B cell (primary cell): Measurements from ENCODE around the gene TMA7.

Experiments
- EZH2 ChIP-seq: IDR thresholded peaks from 2 replicates; pipeline ENCODE4 v1.6.1; 2012; ENCODE audit warnings: borderline replicate concordance, low read depth, mild to moderate bottlenecking, moderate library complexity, low read length; ENCODE audit not compliant: insufficient read depth, poor library complexity, severe bottlenecking
- TF ChIP-seq, protein P1 (sequence below): fragments of 200-600 bp; IDR thresholded peaks from one replicate; pipeline ENCODE4 v1.8.0; 2022; ENCODE audit warnings: antibody characterized with exemption, mild to moderate bottlenecking

DNA sequence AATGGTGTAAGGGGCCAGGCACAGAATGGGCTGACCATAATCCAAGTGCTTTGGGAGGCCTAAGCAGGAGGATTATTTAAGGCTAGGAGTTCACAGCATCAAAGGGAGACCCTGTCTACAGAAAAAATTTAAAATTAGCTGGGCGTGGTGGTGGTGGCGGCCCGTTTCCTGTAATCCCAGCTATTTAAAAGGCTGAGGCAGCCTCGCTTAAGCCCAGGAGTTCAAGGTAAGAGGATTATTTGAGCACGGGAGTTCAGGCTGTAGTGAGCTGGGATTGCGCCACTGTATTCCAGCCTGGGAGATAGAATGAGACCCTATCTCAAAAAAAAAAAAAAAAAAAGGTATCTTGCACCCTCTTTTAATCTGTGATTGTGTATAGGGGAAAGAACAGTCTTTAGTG, 1.9 kb downstream of the TMA7 start:
- TF ChIP-seq, protein P1, sequence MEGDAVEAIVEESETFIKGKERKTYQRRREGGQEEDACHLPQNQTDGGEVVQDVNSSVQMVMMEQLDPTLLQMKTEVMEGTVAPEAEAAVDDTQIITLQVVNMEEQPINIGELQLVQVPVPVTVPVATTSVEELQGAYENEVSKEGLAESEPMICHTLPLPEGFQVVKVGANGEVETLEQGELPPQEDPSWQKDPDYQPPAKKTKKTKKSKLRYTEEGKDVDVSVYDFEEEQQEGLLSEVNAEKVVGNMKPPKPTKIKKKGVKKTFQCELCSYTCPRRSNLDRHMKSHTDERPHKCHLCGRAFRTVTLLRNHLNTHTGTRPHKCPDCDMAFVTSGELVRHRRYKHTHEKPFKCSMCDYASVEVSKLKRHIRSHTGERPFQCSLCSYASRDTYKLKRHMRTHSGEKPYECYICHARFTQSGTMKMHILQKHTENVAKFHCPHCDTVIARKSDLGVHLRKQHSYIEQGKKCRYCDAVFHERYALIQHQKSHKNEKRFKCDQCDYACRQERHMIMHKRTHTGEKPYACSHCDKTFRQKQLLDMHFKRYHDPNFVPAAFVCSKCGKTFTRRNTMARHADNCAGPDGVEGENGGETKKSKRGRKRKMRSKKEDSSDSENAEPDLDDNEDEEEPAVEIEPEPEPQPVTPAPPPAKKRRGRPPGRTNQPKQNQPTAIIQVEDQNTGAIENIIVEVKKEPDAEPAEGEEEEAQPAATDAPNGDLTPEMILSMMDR: no peak
- TF ChIP-seq EZH2: no peak
